Measurements from ENCODE around the gene TRAF3IP3. TPM values are rescaled to one million over a fixed set of nuclear protein-coding genes. Genes with fewer than 3 reads are reported as not detected.

The TRAF3IP3 gene
- total RNA-seq, 2 donors from 2014 or later, result 3.6 to 4.7 TPM

DNA sequence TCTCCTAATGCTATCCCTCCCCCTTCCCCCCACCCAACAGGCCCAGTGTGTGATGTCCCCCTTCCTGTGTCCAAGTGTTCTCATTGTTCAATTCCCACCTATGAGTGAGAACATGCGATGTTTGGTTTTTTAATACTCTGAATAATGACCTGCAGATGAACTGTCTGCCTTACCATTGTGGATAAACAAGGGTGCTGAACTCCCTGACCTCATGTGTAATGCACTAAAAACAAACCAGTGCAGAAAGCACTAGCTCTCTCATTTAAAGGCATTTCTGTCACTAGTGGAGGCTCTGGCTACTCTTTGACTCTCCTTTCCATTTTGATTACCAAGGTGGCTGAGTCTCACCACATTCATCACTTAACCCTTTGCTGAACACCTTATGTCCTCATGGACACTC is 23.1 kb upstream of the TRAF3IP3 start:
- Histone ChIP-seq H3K9me3 (no peaks in the 10 kb centered on the region), H3K27me3 (no peaks in the 10 kb centered on the region), H3K27ac (no peak overlapping the region), H3K36me3 (replicated peaks in 1 of 2; ENCODE audit: insufficient read depth in 1 of 2, low read depth in 2 of 2) (no peaks in the 10 kb centered on the region), H3K4me1 (no peaks in the 10 kb centered on the region), H3K4me3 (no peak overlapping the region)
- TF ChIP-seq POLR2A (IDR thresholded peaks at IDR 0.05), result no peak
- TF ChIP-seq, protein P1, sequence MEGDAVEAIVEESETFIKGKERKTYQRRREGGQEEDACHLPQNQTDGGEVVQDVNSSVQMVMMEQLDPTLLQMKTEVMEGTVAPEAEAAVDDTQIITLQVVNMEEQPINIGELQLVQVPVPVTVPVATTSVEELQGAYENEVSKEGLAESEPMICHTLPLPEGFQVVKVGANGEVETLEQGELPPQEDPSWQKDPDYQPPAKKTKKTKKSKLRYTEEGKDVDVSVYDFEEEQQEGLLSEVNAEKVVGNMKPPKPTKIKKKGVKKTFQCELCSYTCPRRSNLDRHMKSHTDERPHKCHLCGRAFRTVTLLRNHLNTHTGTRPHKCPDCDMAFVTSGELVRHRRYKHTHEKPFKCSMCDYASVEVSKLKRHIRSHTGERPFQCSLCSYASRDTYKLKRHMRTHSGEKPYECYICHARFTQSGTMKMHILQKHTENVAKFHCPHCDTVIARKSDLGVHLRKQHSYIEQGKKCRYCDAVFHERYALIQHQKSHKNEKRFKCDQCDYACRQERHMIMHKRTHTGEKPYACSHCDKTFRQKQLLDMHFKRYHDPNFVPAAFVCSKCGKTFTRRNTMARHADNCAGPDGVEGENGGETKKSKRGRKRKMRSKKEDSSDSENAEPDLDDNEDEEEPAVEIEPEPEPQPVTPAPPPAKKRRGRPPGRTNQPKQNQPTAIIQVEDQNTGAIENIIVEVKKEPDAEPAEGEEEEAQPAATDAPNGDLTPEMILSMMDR (IDR thresholded peaks at IDR 0.05), result no peak
- ATAC-seq (no peak), DNase-seq (no peak)
- 71 to 86% methylated on average over 1 of the region's 1 CpG for WGBS, 2 donors
- intact Hi-C loops (cut with DNase I), result no loop called here

- Histone ChIP-seq H3K4me3 (no peak overlapping the region), H3K27ac (no peak overlapping the region), H3K36me3 (replicated peaks in 1 of 2; ENCODE audit: insufficient read depth in 1 of 2, low read depth in 2 of 2) (no peaks in the 10 kb centered on the region), H3K4me1 (no peaks in the 10 kb centered on the region), H3K9me3 (no peaks in the 10 kb centered on the region), H3K27me3 (no peaks in the 10 kb centered on the region)
- DNase-seq (peak in 1 of 4 donors; percentile 31), ATAC-seq (peak; percentile 30)
- intact Hi-C loops (cut with DNase I), result no loop called here
- TF ChIP-seq, protein P1 (IDR thresholded peaks at IDR 0.05), result no peak
- no peak for TF ChIP-seq POLR2A (IDR thresholded peaks at IDR 0.05)
- WGBS, 2 donors, result 78 to 85% methylated on average over 3 of the region's 3 CpGs
Observed at GRCh38 chr1:209733409-209734192, 22.3 kb upstream of the TRAF3IP3 start.

DNA sequence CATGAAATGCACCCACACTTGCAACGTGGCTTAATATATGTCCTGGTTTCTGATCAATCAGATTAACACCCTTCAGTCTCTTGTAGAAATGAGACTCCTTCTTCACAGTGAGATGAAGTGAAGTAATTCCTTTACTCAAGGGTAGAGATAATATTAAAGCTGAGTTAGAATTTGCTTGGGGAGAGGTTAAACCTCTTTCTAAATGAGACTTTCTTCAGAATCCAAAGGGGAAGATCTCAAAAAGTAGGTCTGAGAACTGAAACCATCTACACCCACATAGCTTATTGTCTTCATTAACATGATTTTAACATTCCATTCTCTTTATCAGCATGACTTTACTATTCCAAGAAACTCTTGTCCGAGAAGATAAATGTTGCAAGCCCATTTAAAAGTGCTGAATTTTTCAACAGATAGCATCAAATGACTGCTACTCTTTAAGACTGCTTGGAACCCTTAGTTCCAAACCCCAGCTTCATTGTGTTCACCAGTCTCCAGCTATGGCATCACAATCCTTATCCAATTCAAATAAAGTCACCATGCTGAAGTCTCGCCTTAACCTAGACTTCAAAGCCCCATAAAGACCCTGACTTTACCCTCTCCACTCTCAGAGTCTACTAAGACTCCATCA is 19.2 kb upstream of the TRAF3IP3 start:
- TF ChIP-seq POLR2A (IDR thresholded peaks at IDR 0.05), result no peak
- TF ChIP-seq, protein P1 (IDR thresholded peaks at IDR 0.05), result no peak
- Histone ChIP-seq H3K27me3 (no peaks in the 10 kb centered on the region), H3K36me3 (replicated peaks in 1 of 2; ENCODE audit: insufficient read depth in 1 of 2, low read depth in 2 of 2) (no peaks in the 10 kb centered on the region), H3K27ac (no peak overlapping the region), H3K4me1 (peaks cover 5% of the 10 kb centered on the region), H3K4me3 (no peak overlapping the region), H3K9me3 (no peaks in the 10 kb centered on the region)
- intact Hi-C loops (cut with DNase I), result no loop called here
- ATAC-seq, result no peak
- 53 to 57% methylated on average over 3 of the region's 3 CpGs for WGBS, 2 donors
- DNase-seq, result no peak

DNA sequence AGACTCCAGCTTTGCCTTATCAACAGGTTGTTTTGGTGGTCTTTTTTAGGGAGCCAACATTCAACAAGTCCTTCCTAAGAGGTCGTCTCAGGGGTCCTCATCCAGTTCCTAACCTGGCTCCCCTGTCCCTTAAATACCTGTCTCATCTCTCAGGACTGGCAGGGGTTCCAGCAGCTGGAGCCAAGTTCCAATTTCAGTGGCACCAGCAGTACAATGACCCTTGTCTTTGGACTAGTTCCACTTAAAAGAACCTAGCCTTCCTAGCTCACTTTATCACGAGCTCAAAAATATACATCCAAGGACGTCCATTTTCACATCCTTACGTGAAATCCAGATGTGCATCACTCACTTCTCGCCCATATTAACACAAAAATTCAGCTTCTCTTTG is 18.7 kb upstream of the TRAF3IP3 start:
- Histone ChIP-seq H3K4me1 (peaks cover 10% of the 10 kb centered on the region), H3K4me3 (no peak overlapping the region), H3K9me3 (no peaks in the 10 kb centered on the region), H3K36me3 (replicated peaks in 1 of 2; ENCODE audit: insufficient read depth in 1 of 2, low read depth in 2 of 2) (no peaks in the 10 kb centered on the region), H3K27me3 (no peaks in the 10 kb centered on the region), H3K27ac (no peak overlapping the region)
- DNase-seq (no peak), ATAC-seq (no peak)
- WGBS, 2 donors, result 56 to 66% methylated on average over 5 of the region's 5 CpGs
- intact Hi-C loops (cut with DNase I), result no loop called here
- TF ChIP-seq, protein P1 (IDR thresholded peaks at IDR 0.05), result no peak
- TF ChIP-seq POLR2A (IDR thresholded peaks at IDR 0.05), result no peak

Data from body of pancreas (tissue), 4 donors.